Ramos (cell line): ENCODE results near the gene NUP160.
"Not testable (repeated sequence)": the region's sequence is repeated elsewhere in the genome, so short reads cannot be mapped to it uniquely, and the experiment has no call there.

Experiments used
- in situ Hi-C: fragments of 300-500 bp; cut with MboI; formaldehyde crosslinking; loops from one replicate; pipeline ENCODE4 v1.14.3; 2022; ENCODE audit warnings: low sequenced_read_pairs; ENCODE audit not compliant: unreplicated experiment

Gene NUP160

GRCh38 chr11:47847892-47848699, at the start of gene NUP160:
Gene NUP160, minus strand, starts transcription at chr11:47848350. Its CDS starts 32 bp downstream, at chr11:47848318.
- in situ Hi-C loops, result loop anchor here (25.0 kb wide), 1 partner anchor 936 kb away; the partner anchor contains the start of gene LRP4

- in situ Hi-C loops, result no loop called here
Measured at GRCh38 chr11:47896199-47896598, 48.0 kb upstream of the NUP160 start.

- in situ Hi-C loops, result no loop called here
Measured at GRCh38 chr11:47895035-47895434, 46.9 kb upstream of the NUP160 start.

- in situ Hi-C loops, result not testable (repeated sequence)
Measured at GRCh38 chr11:47892546-47893276, 44.6 kb upstream of the NUP160 start.

GRCh38 chr11:47891886-47892285, 43.7 kb upstream of the NUP160 start:
- in situ Hi-C loops, result no loop called here

- in situ Hi-C loops, result no loop called here
Measured at GRCh38 chr11:47889714-47890441, 41.7 kb upstream of the NUP160 start.

- in situ Hi-C loops, result no loop called here
Measured at GRCh38 chr11:47887910-47888569, 39.9 kb upstream of the NUP160 start.

GRCh38 chr11:47886096-47886495, 37.9 kb upstream of the NUP160 start:
- in situ Hi-C loops, result no loop called here

GRCh38 chr11:47882437-47882836, 34.3 kb upstream of the NUP160 start:
- in situ Hi-C loops, result not testable (repeated sequence)

GRCh38 chr11:47881145-47881544, 33.0 kb upstream of the NUP160 start:
- in situ Hi-C loops, result no loop called here

- in situ Hi-C loops, result no loop called here
Measured at GRCh38 chr11:47879259-47880158, 31.4 kb upstream of the NUP160 start.

- in situ Hi-C loops, result not testable (repeated sequence)
Measured at GRCh38 chr11:47875858-47876257, 27.7 kb upstream of the NUP160 start.

GRCh38 chr11:47870404-47870803, 22.3 kb upstream of the NUP160 start:
- in situ Hi-C loops, result no loop called here

- in situ Hi-C loops, result no loop called here
Measured at GRCh38 chr11:47869544-47870393, 21.6 kb upstream of the NUP160 start.

GRCh38 chr11:47867823-47868222, 19.7 kb upstream of the NUP160 start:
- in situ Hi-C loops, result no loop called here

- in situ Hi-C loops, result not testable (repeated sequence)
Measured at GRCh38 chr11:47866892-47867291, 18.7 kb upstream of the NUP160 start.

GRCh38 chr11:47864901-47865300, 16.8 kb upstream of the NUP160 start:
- in situ Hi-C loops, result no loop called here

- in situ Hi-C loops, result no loop called here
Measured at GRCh38 chr11:47863898-47864430, 15.8 kb upstream of the NUP160 start.
